Endothelial cell of coronary artery (primary cell): ENCODE data around the gene CYP27A1. TPM values are rescaled to one million over a fixed set of nuclear protein-coding genes. Genes with fewer than 3 reads are reported as not detected.

Source experiments
- total RNA-seq: library from RNA; depleted of rRNA; stranded (reverse); fragments of >200 nt; gene quantifications from 2 replicates; pipeline ENCODE4 v1.2.3, GENCODE V29; 2014

The CYP27A1 gene
- 5.8 and 8.6 TPM in 2 replicates for total RNA-seq

GRCh38 chr2:218781691-218782527 lies at the start of gene CYP27A1:
Gene CYP27A1, plus strand, starts transcription at chr2:218782147. Its CDS starts 36 bp downstream, at chr2:218782183.

GRCh38 chr2:218831378-218831990 lies 49.5 kb downstream of the CYP27A1 start, which contains the start of gene PRKAG3:
Gene PRKAG3, minus strand, starts transcription at chr2:218831803.

DNA sequence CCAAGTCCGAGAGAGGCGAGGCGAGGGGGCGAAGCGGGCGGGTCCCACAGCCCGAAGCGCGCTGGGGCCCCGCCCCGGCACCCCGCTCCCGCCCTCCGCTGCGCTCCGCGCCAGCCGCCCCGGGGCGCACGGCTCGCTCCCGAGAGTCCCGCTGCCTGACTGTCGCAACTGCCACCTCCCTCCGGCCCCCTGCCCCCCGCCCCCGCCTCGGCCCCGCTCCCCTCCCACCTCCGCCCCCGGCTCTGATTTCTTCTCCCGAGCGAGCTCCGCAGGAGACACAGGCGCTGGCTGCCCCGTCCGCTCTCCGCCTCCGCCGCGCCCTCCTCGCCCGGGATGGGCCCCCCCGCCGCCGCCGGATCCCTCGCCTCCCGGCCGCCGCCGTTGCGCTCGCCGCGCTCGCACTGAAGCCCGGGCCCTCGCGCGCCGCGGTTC lies 77.6 kb downstream of the CYP27A1 start, which contains the start of gene WNT6:
WNT6 (plus strand) TSS at position 250 of the 432 bp plus-strand sequence. CDS start 233 bp downstream, outside the sequence.

Other genes starting within 250 kb of the CYP27A1 start
- 7.7 and 10.4 TPM in 2 replicates for gene USP37, start 213.8 kb upstream of the CYP27A1 start, total RNA-seq
- 33.5 and 42.1 TPM in 2 replicates for gene CNOT9, start 213.3 kb upstream of the CYP27A1 start, total RNA-seq
- 0.85 and 1.6 TPM in 2 replicates for gene PLCD4, start 174.2 kb upstream of the CYP27A1 start, total RNA-seq
- gene ZNF142, start 122.5 kb upstream of the CYP27A1 start, total RNA-seq: 6.5 and 8.2 TPM in 2 replicates
- 35.8 and 45.3 TPM in 2 replicates for gene BCS1L, start 122.5 kb upstream of the CYP27A1 start, total RNA-seq
- gene RNF25, start 110.1 kb upstream of the CYP27A1 start, total RNA-seq: 30.0 and 44.4 TPM in 2 replicates
- 10.9 and 24.0 TPM in 2 replicates for gene STK36, start 110.1 kb upstream of the CYP27A1 start, total RNA-seq
- 5.6 and 8.7 TPM in 2 replicates for gene TTLL4, start 71.3 kb upstream of the CYP27A1 start, total RNA-seq
- gene PRKAG3, start 49.7 kb downstream of the CYP27A1 start, total RNA-seq: not detected in 2 replicates
- gene WNT6, start 77.7 kb downstream of the CYP27A1 start, total RNA-seq: not detected in 2 replicates
- gene WNT10A, start 98.7 kb downstream of the CYP27A1 start, total RNA-seq: not detected in 2 replicates
- gene CDK5R2, start 177.5 kb downstream of the CYP27A1 start, total RNA-seq: not detected in 2 replicates
- gene FEV, start 203.0 kb downstream of the CYP27A1 start, total RNA-seq: not detected in 2 replicates
- not detected in 2 replicates for gene CRYBA2, start 211.3 kb downstream of the CYP27A1 start, total RNA-seq